ENCODE data around the gene MALRD1.

The MALRD1 gene

GRCh38 chr10:19777806-19778205 lies 729.2 kb downstream of the MALRD1 start:
- no peaks in the 10 kb centered on the region for H3K4me1 ChIP-seq (ENCODE audit: control insufficient read depth, insufficient read depth, low read length)
- no peak overlapping the region for H3K27ac ChIP-seq (ENCODE audit: low read length)
- no peaks in the 10 kb centered on the region for H3K36me3 ChIP-seq (ENCODE audit: control insufficient read depth, insufficient read depth, low read length)
- DNase-seq (ENCODE audit: low read depth, low spot score): no peak
- H3K27me3 ChIP-seq (ENCODE audit: control insufficient read depth, insufficient read depth, low read length): no peaks in the 10 kb centered on the region
- no peak overlapping the region for H3K4me3 ChIP-seq (ENCODE audit: low read length)
- no peaks in the 10 kb centered on the region for H3K9me3 ChIP-seq (ENCODE audit: control insufficient read depth, insufficient read depth, low read length)
- no CpG with 5 or more reads among the region's 2 CpGs for WGBS (ENCODE audit: insufficient coverage, insufficient read length)

- no peaks in the 10 kb centered on the region for H3K4me1 ChIP-seq (ENCODE audit: control insufficient read depth, insufficient read depth, low read length)
- H3K36me3 ChIP-seq (ENCODE audit: control insufficient read depth, insufficient read depth, low read length): no peaks in the 10 kb centered on the region
- no peaks in the 10 kb centered on the region for H3K27me3 ChIP-seq (ENCODE audit: control insufficient read depth, insufficient read depth, low read length)
- H3K9me3 ChIP-seq (ENCODE audit: control insufficient read depth, insufficient read depth, low read length): no peaks in the 10 kb centered on the region
- no peak for DNase-seq (ENCODE audit: low read depth, low spot score)
- WGBS (ENCODE audit: insufficient coverage, insufficient read length): no CpG with 5 or more reads among the region's 2 CpGs
- H3K4me3 ChIP-seq (ENCODE audit: low read length): no peak overlapping the region
- H3K27ac ChIP-seq (ENCODE audit: low read length): no peak overlapping the region
Measured at GRCh38 chr10:19778996-19779395, 730.4 kb downstream of the MALRD1 start.

- H3K27ac ChIP-seq (ENCODE audit: low read length): no peak overlapping the region
- H3K4me3 ChIP-seq (ENCODE audit: low read length): no peak overlapping the region
- WGBS (ENCODE audit: insufficient coverage, insufficient read length): 100% methylated on average over 1 of the region's 6 CpGs
Measured at GRCh38 chr10:19782430-19783089, 734.0 kb downstream of the MALRD1 start.

GRCh38 chr10:19783721-19784120 lies 735.1 kb downstream of the MALRD1 start:
- Histone ChIP-seq H3K27ac (ENCODE audit: low read length) (no peak overlapping the region), H3K27me3 (ENCODE audit: control insufficient read depth, insufficient read depth, low read length) (no peaks in the 10 kb centered on the region), H3K9me3 (ENCODE audit: control insufficient read depth, insufficient read depth, low read length) (no peaks in the 10 kb centered on the region), H3K4me3 (ENCODE audit: low read length) (no peak overlapping the region), H3K36me3 (ENCODE audit: control insufficient read depth, insufficient read depth, low read length) (no peaks in the 10 kb centered on the region), H3K4me1 (ENCODE audit: control insufficient read depth, insufficient read depth, low read length) (no peaks in the 10 kb centered on the region; the same call in 1 of the 2 replicates)
- no CpG with 5 or more reads among the region's 4 CpGs for WGBS (ENCODE audit: insufficient coverage, insufficient read length)
- no peak for DNase-seq (ENCODE audit: low read depth, low spot score)

More at GRCh38 chr10:19782430-19783089, 734.0 kb downstream of the MALRD1 start:
- no peaks in the 10 kb centered on the region for H3K27me3 ChIP-seq (ENCODE audit: control insufficient read depth, insufficient read depth, low read length)
- no peaks in the 10 kb centered on the region for H3K9me3 ChIP-seq (ENCODE audit: control insufficient read depth, insufficient read depth, low read length)
- DNase-seq (ENCODE audit: low read depth, low spot score): no peak
- H3K4me1 ChIP-seq (ENCODE audit: control insufficient read depth, insufficient read depth, low read length): no peaks in the 10 kb centered on the region; the same call in 1 of the 2 replicates
- no peaks in the 10 kb centered on the region for H3K36me3 ChIP-seq (ENCODE audit: control insufficient read depth, insufficient read depth, low read length)

All from iPS DF 6.9 (cell line).